ENCODE data around the gene BRAF. TPM values are rescaled to one million over a fixed set of nuclear protein-coding genes. Genes with fewer than 3 reads are reported as not detected.
"Not testable (repeated sequence)": the region's sequence is repeated elsewhere in the genome, so short reads cannot be mapped to it uniquely, and the experiment has no call there.

Gene BRAF
- total RNA-seq, 1 donor from 2014 or later, result 33.7 TPM

DNA sequence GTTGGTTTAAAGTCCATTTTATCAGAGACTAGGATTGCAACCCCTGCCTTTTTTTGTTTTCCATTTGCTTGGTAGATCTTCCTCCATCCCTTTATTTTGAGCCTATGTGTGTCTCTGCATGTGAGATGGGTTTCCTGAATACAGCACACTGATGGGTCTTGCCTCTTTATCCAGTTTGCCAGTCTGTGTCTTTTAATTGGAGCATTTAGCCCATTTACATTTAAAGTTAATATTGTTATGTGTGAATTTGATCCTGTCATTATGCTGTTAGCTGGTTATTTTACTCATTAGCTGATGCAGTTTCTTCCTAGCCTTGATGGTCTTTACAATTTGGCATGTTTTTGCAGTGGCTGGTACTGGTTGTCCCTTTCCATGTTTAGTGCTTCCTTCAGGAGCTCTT lies 212.3 kb downstream of the BRAF start:
- not testable (repeated sequence) for DNase-seq (ENCODE audit: low spot score)

DNA sequence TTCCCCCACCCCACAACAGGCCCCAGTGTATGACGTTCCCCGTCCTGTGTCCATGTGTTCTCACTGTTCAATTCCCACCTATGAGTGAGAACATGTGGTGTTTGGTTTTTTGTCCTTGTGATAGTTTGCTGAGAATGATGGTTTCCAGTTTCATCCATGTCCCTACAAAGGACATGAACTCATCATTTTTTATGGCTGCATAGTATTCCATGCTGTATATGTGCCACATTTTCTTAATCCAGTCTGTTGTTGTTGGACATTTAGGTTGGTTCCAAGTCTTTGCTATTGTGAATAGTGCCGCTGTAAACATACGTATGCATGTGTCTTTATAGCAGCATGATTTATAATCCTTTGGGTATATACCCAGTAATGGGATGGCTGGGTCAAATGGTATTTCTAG lies 216.0 kb downstream of the BRAF start:
- not testable (repeated sequence) for DNase-seq (ENCODE audit: low spot score)

DNA sequence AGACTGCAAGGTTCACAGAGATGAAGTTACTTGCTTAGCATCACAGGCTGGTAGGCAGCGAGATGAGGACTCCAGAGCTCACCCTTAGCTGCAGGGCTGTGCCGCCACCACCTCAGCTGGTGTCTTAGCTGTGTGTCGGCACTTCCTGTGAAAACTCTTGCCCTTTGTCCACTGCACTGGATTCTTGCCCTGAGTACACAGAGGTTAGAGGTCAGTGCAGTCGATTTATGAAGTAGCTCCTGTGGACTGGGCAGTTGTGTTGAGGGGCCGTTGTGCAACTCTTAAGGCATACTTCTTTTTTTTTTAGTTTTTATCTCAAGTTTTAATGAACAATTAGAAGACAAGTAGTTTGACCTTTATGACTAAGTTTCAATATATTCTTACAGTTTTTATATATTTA lies 217.6 kb downstream of the BRAF start:
- DNase-seq (ENCODE audit: low spot score), result no peak

DNA sequence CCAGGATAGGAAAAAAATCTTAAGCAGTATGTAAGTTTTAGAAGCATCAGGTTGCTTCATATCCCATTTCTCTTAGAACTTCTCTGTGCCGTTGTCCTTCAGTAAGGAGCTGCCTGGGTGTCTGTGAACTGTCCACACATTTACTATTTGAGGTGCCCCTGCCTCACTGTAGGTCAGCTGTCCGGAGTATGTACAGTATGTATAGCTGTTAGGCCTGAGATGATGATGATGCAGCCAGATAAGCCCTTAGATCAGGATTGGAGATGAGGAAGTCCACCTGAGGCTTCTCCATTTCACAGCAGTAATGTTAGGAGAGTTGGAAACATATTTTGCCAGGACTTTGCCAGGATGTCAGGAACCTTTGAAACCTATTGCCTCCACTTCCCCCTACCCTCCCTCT lies 220.5 kb downstream of the BRAF start:
- DNase-seq (ENCODE audit: low spot score), result no peak

DNA sequence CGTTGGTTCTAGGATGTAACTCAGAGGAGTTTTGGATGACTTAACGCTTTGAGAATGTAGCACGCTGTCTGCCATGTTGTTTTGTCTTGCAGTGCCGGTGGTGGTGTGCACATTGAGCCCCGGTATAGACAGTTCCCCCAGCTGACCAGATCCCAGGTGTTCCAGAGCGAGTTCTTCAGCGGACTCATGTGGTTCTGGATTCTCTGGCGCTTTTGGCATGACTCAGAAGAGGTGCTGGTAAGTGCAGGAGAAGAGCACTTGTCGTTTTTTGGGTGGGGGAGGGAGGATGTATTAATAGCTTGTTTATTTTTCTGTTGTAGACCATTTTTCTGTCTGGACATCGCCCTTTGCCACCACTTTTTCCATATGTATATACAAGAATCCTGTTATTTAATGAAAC lies 222.0 kb downstream of the BRAF start:
- DNase-seq (ENCODE audit: low spot score), result no peak

DNA sequence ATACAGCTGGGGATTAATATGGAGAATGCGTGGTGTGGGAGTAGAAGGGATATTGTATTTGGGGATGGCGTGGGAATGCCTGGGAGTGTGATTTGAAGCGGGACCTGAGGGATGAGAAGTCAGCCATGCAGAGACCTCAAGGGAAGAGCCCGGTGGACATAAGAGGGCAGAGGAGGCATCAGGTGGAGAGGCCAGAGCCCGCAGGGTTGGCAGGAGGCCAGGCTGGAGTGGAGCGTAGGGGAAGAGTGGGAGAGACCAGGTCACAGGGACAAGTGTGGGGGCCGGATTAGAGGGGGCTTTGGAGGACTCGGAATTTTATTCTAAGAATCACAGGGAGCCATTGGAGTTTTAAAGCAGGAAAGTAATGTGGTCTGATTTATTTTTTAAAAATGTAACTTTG lies 226.3 kb downstream of the BRAF start:
- DNase-seq (ENCODE audit: low spot score), result no peak

DNA sequence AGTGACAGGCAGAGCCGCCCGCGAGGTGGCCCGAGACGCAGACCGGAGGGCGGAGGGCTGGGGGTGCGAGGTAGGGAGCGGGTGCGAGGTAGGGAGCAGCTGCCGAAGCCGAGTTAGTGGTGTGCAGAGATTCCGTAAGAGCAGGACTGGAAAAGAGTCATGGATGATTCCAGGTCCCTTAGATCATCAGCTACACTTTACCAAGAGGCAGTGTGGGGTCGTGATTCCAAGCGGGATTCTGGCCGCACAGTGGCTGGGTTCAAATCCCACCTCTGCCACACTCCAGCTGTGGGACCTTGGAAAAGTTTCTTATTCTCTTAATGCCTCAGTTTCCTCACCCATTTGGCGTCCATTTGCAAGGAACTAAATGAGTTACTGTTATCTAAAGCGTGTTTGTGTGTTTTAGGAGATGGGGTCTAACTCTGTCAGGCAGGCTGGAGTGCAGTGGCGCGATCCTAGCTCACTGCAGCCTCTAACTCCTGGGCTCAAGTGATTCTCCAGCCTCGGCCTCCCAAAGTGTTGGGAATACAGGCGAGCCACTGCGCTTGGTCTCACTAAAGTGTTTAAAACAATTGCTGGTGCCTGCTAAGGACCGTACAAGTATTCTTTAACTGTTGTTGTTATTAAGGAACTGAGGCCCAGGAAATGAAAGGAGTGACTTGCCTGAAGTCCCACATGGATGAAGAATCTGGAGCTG lies 227.1 kb downstream of the BRAF start:
- no peak for DNase-seq (ENCODE audit: low spot score)

DNA sequence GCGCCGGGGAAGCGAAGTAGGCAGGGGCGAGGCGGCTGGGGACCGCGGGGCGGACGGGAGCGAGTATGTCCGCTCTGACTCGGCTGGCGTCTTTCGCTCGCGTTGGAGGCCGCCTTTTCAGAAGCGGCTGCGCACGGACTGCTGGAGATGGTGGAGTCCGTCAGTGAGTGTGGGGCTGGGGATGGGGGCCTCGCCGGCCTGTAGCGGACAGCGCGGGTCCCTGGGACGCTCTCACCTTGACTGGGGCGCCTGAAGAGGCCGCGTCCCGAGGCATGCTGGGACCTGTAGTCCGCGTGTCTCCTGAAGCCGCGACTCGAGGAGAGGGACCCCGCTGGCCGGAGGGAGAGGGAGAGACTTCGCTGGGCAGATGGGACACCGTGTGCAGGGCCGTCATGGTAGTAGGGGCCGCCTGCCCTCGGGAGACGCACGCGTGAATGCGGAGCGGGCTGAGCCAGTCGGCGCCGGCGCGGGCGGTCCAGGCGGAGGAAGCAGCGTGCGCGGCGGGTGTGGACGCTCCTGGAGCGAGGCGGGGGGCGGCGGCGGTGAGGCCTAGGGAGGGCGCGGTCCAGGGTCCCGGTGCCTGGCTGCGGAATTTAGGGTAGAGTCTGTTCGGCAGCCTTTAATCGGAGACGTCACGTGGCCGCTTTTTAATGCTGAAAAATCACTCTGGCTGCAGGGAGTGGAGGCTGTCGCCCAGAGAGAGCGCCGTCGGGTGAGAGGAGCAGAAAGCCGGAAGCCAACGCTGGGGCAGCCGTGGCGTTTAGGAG lies 227.9 kb downstream of the BRAF start, which contains the start of gene NDUFB2:
Gene NDUFB2 (plus strand): TSS at position 29 of the 767 bp plus-strand sequence. CDS start 37 bp downstream, at position 66.
- DNase-seq (ENCODE audit: low spot score), result peak; percentile 52

DNA sequence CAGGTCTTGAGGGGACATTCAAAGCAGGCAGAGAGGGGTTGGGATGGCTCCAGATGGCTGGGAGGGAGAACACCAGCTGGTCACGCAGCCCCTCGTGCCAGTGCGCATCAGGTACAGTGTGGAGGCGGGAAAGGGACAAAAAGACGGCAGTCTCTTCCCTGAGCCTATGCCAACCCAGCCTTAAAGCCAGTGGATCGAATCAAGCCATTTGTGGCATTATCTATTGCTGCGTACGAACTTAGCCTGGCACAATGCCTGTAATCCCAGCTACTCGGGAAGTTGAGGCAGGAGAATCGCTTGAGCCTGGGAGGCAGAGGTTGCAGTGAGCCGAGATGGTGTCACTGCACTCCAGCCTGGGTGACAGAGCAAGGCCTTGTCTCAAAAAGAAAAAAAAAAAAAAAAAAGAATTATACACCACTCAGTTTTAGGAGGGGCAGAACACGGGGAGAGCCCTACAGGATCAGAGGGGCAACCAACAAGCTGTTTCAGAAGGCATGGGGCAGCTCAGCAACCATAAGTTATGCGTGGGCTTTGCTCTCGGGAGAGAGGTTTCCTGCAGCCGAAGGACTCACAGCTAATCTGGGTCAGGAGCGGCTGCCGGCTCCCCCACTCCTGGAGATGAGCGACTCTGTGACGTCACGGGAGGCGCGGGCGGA lies 228.6 kb downstream of the BRAF start:
- DNase-seq (ENCODE audit: low spot score), result peak; percentile 95

DNA sequence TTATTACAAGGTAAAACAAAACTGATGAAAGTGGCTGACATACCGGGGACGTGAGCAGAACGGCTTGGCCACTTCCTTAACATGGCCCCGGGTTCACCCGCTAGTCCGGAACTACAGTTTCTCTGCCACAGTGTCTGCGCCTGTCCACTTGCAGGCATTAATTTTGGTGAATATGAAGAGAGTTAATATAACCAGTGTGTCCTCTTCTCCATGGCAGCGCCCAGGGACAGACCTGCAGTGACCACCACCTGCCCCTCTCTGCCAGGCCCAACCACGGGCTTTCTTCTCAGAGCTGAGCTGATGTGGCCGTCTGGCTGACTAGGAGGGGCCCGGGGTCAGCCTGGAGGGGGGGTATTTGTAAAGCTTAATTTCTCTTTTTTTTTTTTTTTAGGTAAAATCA lies 229.3 kb downstream of the BRAF start:
- no peak for DNase-seq (ENCODE audit: low spot score)

DNA sequence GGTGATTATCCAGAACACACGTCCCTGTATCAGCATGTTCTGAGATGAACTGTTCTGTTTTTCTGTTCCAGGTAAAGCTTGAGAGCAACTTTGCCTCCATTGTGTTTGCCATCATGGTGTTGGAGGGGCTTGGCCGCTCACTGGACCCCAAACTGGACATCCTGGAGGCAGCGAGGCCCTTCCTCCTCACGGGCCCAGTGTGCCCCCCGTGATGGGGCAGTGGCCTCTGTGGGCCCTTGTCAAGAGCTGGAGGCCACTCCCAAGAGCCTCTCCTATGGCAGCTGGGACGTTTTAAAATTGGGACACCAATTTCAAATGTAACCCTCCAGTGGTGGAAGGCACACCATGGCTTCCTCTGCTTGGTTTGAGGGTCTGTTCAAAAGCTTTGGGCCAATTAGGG lies 230.1 kb downstream of the BRAF start:
- no peak for DNase-seq (ENCODE audit: low spot score)

DNA sequence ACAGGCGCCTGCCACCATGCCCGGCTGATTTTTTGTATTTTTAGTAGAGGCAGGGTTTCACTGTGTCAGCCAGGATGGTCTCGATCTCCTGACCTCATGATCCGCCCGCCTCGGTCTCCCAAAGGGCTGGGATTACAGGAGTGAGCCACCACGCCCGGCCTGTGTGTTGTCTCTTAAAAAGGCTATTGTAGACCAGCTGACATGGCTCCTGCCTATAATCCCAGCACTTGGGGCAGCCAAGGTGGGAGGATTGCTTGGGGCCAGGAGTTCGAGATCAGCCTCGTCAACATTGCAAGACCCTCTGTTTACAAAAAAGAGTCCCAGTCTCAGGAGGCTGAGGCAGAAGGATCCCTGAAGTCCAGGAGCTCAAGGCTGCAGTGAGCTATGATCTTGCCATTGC lies 230.9 kb downstream of the BRAF start:
- DNase-seq (ENCODE audit: low spot score), result not testable (repeated sequence)

DNA sequence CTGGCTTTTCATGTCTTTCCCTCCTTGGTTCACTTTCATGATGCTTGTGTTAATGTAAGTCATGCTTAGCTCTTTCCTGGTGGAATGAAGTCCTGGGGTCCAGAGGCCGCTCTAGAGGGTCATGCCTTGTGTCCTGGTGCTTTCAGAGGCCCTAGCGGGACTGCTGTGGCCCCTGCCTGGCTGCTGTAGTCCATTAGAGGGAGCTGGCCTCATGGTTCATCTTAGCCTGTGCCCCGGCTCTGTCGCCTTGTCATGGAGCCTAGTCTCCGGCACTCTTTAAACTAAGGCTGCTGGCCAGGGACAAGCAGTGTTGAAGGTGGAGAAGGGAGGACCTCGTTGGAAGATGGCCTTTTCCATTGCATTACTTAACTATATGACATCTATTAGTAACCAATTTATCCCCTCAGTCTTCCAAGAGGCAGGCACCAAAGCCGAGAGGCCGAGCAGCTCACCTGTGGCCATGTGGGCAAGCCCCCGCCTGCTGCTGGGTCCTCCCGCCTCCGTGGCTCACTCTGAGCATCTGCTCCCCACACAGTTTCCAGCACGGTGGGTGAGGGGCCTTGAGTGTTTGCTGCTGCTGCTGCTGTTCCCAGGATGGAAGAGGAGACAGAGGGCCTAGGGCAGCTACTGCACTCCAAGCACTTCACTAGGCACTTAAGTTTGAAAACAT lies 233.2 kb downstream of the BRAF start:
- DNase-seq (ENCODE audit: low spot score), result no peak

DNA sequence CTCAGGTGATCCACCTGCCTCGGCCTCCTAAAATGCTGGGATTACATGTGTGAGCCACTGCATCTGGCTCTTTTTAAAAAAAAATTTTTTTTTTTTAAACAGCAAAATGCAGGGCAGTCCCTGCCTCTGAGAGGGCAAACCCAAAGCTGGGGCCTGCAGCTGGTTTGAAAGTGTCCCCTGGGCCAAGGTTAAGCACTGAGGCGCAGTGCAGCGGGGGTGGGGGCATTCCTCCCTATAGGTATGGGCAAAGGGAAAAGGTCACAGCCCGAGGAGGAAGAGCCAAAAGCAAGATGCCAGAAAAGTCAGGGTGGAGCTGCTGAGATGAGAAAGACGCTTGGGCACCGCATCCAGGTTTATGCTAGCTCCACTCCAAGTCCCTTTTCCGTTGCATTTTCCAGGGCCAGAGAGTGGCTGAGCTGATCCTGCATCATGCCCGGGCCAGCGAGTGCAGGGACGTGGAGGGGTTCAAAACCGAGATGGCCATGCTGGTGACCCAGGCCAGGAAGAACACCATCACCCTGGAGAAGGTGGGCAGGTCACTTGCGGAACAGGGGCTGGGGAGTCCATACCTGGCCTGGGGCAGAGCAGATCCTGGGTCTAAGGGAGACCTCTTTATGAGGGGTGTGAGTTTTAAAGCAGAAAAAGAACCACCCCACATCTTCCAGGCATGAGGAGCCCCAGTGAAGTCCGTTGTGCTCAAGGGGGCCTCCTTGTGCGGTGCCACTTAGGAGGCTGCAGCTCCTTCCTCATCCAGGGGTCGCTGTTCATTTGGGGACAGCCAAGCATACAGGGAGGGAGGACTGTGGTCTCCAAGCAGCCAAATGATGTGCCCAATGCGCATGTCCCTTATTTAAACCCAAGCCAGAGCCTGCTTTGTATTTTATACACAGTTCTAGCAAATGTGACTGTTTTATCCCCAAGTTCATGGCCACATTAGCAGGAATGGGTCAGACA lies 235.3 kb downstream of the BRAF start:
- no peak for DNase-seq (ENCODE audit: low spot score)

DNA sequence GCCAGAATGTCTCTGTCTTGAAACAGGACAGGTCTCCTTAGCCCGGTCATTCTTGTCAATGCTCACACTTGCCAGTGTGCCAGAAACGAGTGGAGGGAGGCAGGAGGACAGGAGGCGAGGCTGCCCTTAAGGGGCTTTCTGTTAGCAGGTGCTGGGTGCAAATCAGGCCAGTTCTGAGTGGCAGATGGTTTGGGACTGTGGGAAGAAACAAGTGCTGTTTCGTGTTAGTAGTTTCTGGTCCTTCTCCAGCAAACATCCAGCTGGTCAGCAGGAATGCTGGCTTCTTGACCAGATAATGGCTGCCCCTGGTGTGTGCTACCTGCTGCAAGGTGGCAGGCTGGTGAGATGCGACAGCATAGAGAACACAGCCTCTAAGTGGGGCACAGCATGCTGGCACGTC lies 236.4 kb downstream of the BRAF start:
- no peak for DNase-seq (ENCODE audit: low spot score)

DNA sequence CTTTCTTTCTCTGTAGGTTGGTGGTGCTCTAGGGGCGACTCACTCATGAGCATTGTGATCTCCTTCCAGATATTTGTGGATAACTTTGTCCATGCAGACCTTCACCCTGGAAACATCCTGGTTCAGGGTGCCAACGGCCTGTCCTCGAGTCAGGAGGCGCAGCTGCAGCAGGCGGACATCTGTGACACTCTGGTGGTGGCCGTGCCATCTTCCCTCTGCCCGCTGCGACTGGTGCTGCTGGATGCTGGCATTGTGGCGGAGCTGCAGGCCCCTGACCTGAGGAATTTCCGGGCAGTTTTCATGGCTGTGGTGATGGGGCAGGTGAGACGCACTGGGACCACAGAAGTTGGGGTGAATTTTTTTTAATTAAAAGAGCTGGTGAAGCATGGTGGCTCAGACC lies 237.8 kb downstream of the BRAF start:
- DNase-seq (ENCODE audit: low spot score), result no peak

DNA sequence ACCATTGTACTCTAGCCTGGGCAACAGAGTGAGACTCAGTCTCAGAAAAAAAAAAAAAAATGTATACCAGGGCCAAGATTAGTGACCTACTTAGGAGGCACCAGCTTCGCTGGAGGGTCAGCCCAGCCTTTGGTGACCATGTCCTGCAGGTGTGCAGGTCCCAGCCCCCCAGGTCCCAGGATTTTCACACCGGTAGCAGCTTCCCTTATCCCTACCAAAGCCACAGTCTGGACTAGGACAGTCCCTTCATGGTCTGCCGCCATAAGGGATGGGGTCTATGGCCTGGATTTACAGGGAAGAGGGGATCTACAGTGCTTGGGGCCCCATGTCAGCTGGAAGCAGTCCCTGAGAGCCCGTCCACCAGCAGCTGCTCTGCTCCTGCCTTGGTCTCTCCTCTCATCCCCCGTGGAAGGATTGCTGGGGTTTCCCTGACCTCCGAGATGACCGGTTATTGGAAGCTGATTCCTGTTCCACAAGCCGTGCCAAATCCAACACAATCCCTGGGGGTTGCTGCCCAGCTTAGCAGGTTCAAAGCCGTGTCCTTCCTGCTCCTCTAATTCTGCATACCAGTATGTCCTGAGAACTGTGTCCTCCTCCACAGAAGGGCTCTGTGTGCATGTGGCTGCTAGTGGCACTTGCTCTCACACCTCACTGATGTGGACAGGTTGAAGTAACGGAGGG lies 239.2 kb downstream of the BRAF start:
- no peak for DNase-seq (ENCODE audit: low spot score)

DNA sequence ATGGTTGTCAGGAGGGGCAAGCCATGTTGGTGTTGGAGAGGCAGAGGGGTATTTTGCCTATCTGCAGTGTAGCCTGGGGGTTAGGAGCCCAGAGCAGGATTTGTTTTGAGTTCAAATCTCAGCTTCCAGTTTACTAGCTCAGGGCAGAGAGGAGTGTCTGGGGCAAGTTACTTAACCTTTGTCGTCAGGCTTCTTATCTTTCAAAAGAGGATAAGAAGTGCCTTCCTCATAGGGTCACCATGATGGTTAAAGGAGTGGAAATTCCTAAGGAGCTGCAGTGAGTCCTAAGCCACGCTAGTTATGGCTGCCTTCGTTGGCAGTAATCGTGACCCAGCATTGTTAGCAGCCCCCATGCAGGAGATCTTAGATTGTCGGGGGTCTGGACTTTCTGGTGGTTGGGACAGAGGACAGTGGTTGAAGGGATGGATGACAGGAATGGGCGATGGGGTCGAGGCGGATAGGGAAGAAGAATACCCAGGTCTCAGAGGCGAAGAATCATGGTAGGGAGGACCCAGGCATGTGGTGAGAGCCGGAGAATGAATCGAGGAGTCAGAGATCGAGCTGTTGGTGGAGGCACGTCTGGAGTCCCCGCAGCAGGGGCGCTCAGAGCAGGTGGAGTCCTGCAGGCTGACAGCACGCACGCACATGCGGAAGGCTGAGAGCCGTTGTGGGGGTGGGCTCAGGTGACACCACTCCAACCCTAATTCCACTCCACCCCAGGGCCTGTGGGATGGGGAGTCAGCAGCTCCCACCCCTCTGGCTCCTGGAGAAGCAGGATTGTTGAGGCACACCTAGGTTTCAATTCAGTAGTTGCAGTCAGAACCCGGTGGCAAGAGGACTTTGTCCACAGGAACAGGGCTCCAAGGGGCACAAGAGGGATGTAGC lies 240.4 kb downstream of the BRAF start:
- DNase-seq (ENCODE audit: low spot score), result no peak

DNA sequence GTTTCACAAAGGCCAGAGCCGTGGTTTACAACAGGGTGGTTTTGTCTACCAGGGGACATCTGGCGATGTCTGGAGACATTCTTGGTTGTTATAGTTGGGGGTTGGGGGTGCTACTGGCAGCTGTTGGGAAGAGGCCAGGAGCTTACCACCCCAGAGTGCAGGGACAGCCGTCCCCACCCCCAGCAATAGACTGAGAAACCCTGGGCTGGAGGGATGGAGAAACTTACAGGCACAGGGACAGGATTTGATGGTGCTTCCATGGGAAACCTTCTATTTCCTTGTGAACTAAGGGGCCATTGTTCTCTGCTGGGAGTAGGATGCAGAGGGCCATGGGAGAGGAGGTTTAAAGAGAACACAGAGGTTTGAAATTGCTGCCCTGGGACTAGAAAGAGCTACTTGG lies 241.1 kb downstream of the BRAF start:
- no peak for DNase-seq (ENCODE audit: low spot score)

DNA sequence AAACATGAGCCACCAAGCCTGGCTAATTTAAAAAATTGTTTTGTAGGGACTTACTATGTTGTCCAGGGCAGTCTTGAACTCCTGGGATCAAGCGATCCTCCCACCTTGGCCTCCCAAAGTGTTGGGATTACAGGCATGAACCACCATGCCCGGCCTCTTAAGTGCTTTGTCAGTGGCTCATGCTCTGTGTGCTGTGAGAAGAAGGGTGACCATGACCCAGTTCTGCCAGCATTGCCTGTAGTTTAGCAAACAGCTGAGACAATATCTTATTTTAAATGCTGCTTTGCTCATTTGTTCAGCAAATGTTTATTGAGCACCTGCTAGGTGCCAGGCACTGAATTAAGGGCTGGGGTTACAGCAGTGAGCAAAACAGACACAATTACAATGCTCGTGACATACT lies 243.0 kb downstream of the BRAF start:
- no peak for DNase-seq (ENCODE audit: low spot score)
